ENCODE measurements around the gene MTA1.
A peak's percentile ranks its signal among the peaks of the same experiment; 100 is the strongest.

MTA1 gene

GRCh38 chr14:105488781-105489541 is 69.3 kb downstream of the MTA1 start:
- Histone ChIP-seq H3K18ac (ENCODE audit: low read length) (no peak overlapping the region), H3K14ac (ENCODE audit: low read length) (no peak overlapping the region), H3K4ac (ENCODE audit: low read depth, low read length) (no peak overlapping the region), H4K8ac (ENCODE audit: low read depth, low read length) (no peak overlapping the region), H2BK12ac (ENCODE audit: low read length) (no peak overlapping the region), H3K9ac (ENCODE audit: low read length) (no peak overlapping the region), H2BK120ac (ENCODE audit: insufficient read depth, low read length, poor library complexity) (no peak overlapping the region), H3K4me3 (ENCODE audit: low read depth, low read length) (no peak overlapping the region), H3K36me3 (ENCODE audit: control insufficient read depth in 1 of 2, insufficient read depth in 2 of 2, low read length in 2 of 2) (peaks cover 3 to 4% of the 10 kb centered on the region in 2 experiments), H3K4me2 (ENCODE audit: low read length) (peak overlapping the region; percentile 96), H2AK5ac (ENCODE audit: low read length) (no peak overlapping the region), H3K27ac (ENCODE audit: low read depth, low read length) (no peak overlapping the region), H3K79me1 (ENCODE audit: low read length) (peaks cover 10% of the 10 kb centered on the region), H3K4me1 (ENCODE audit: control insufficient read depth in 1 of 2, insufficient read depth in 2 of 2, low read length in 2 of 2) (peaks cover 20 to 37% of the 10 kb centered on the region in 2 experiments), H2BK5ac (ENCODE audit: low read depth, low read length, poor library complexity) (no peak overlapping the region), H3K79me2 (ENCODE audit: control insufficient read depth, insufficient read depth, low read length, poor library complexity) (peaks cover 2% of the 10 kb centered on the region), H3K27me3 (ENCODE audit: insufficient read depth, low read length) (peaks cover 21% of the 10 kb centered on the region), H4K91ac (ENCODE audit: low read depth, low read length) (peak overlapping the region; percentile 48), H3K23ac (ENCODE audit: low read length) (no peak overlapping the region), H2AFZ (ENCODE audit: insufficient read depth, low read length, poor library complexity) (no peak overlapping the region), H4K12ac (ENCODE audit: low read depth, low read length) (no peak overlapping the region), H3K9me3 (ENCODE audit: insufficient read depth, low read depth, low read length) (peaks cover 13% of the 10 kb centered on the region)
- no CpG with 5 or more reads among the region's 20 CpGs for WGBS (ENCODE audit: extremely low coverage, insufficient coverage, insufficient read length)
- no peak for DNase-seq

GRCh38 chr14:105489542-105490266 is 70.1 kb downstream of the MTA1 start:
- Histone ChIP-seq H2BK5ac (ENCODE audit: low read depth, low read length, poor library complexity) (peak overlapping the region; percentile 50), H2BK120ac (ENCODE audit: insufficient read depth, low read length, poor library complexity) (peak overlapping the region; percentile 57), H3K27me3 (ENCODE audit: insufficient read depth, low read length) (peaks cover 21% of the 10 kb centered on the region), H4K12ac (ENCODE audit: low read depth, low read length) (peak overlapping the region; percentile 63), H3K4ac (ENCODE audit: low read depth, low read length) (no peak overlapping the region), H3K23ac (ENCODE audit: low read length) (no peak overlapping the region), H2AK5ac (ENCODE audit: low read length) (no peak overlapping the region), H3K4me2 (ENCODE audit: low read length) (peak overlapping the region; percentile 96), H3K18ac (ENCODE audit: low read length) (peak overlapping the region; percentile 45), H3K4me1 (ENCODE audit: control insufficient read depth in 1 of 2, insufficient read depth in 2 of 2, low read length in 2 of 2) (peaks cover 17 to 33% of the 10 kb centered on the region in 2 experiments), H3K14ac (ENCODE audit: low read length) (peak overlapping the region; percentile 78), H3K9ac (ENCODE audit: low read length) (peak overlapping the region; percentile 5), H2AFZ (ENCODE audit: insufficient read depth, low read length, poor library complexity) (peak overlapping the region; percentile 50), H3K36me3 (ENCODE audit: control insufficient read depth in 1 of 2, insufficient read depth in 2 of 2, low read length in 2 of 2) (peaks cover 3 to 4% of the 10 kb centered on the region in 2 experiments), H2BK12ac (ENCODE audit: low read length) (no peak overlapping the region), H4K91ac (ENCODE audit: low read depth, low read length) (peak overlapping the region; percentile 79), H3K27ac (ENCODE audit: low read depth, low read length) (peak overlapping the region; percentile 92), H3K9me3 (ENCODE audit: insufficient read depth, low read depth, low read length) (peaks cover 13% of the 10 kb centered on the region), H3K4me3 (ENCODE audit: low read depth, low read length) (peak overlapping the region; percentile 64), H4K8ac (ENCODE audit: low read depth, low read length) (peak overlapping the region; percentile 74), H3K79me1 (ENCODE audit: low read length) (peaks cover 10% of the 10 kb centered on the region), H3K79me2 (ENCODE audit: control insufficient read depth, insufficient read depth, low read length, poor library complexity) (peaks cover 2% of the 10 kb centered on the region)
- DNase-seq: peak; percentile 93
- WGBS (ENCODE audit: extremely low coverage, insufficient coverage, insufficient read length): no CpG with 5 or more reads among the region's 44 CpGs

GRCh38 chr14:105490267-105490571 is 70.6 kb downstream of the MTA1 start:
- Histone ChIP-seq H4K8ac (ENCODE audit: low read depth, low read length) (peak overlapping the region; percentile 74), H3K79me2 (ENCODE audit: control insufficient read depth, insufficient read depth, low read length, poor library complexity) (peaks cover 2% of the 10 kb centered on the region), H3K18ac (ENCODE audit: low read length) (peak overlapping the region; percentile 45), H3K4me2 (ENCODE audit: low read length) (peak overlapping the region; percentile 96), H3K4me3 (ENCODE audit: low read depth, low read length) (peak overlapping the region; percentile 64), H3K9ac (ENCODE audit: low read length) (peak overlapping the region; percentile 72), H3K9me3 (ENCODE audit: insufficient read depth, low read depth, low read length) (peaks cover 15% of the 10 kb centered on the region), H2AK5ac (ENCODE audit: low read length) (no peak overlapping the region), H2BK12ac (ENCODE audit: low read length) (no peak overlapping the region), H3K4me1 (ENCODE audit: control insufficient read depth in 1 of 2, insufficient read depth in 2 of 2, low read length in 2 of 2) (peaks cover 17 to 33% of the 10 kb centered on the region in 2 experiments), H4K12ac (ENCODE audit: low read depth, low read length) (peak overlapping the region; percentile 63), H2AFZ (ENCODE audit: insufficient read depth, low read length, poor library complexity) (peak overlapping the region; percentile 50), H3K27ac (ENCODE audit: low read depth, low read length) (peak overlapping the region; percentile 92), H4K91ac (ENCODE audit: low read depth, low read length) (peak overlapping the region; percentile 79), H2BK5ac (ENCODE audit: low read depth, low read length, poor library complexity) (peak overlapping the region; percentile 38), H2BK120ac (ENCODE audit: insufficient read depth, low read length, poor library complexity) (peak overlapping the region; percentile 57), H3K4ac (ENCODE audit: low read depth, low read length) (peak overlapping the region; percentile 41), H3K14ac (ENCODE audit: low read length) (peak overlapping the region; percentile 78), H3K36me3 (ENCODE audit: control insufficient read depth in 1 of 2, insufficient read depth in 2 of 2, low read length in 2 of 2) (peaks cover 3 to 4% of the 10 kb centered on the region in 2 experiments), H3K79me1 (ENCODE audit: low read length) (peaks cover 10% of the 10 kb centered on the region), H3K27me3 (ENCODE audit: insufficient read depth, low read length) (peaks cover 21% of the 10 kb centered on the region), H3K23ac (ENCODE audit: low read length) (no peak overlapping the region)
- DNase-seq: no peak
- no CpG with 5 or more reads among the region's 33 CpGs for WGBS (ENCODE audit: extremely low coverage, insufficient coverage, insufficient read length)

GRCh38 chr14:105490572-105491365 is 71.1 kb downstream of the MTA1 start, which contains the start of gene TEDC1:
TSS of gene TEDC1 (plus strand) at chr14:105491246. CDS start at chr14:105491376, 130 bp downstream.
- H2BK5ac ChIP-seq (ENCODE audit: low read depth, low read length, poor library complexity): peak within 1 kb of the TSS; percentile 49
- peak within 1 kb of the TSS; percentile 96 for H3K4me2 ChIP-seq (ENCODE audit: low read length)
- peaks cover 3 to 4% of the 10 kb centered on the region in 2 experiments for H3K36me3 ChIP-seq (ENCODE audit: control insufficient read depth in 1 of 2, insufficient read depth in 2 of 2, low read length in 2 of 2)
- H4K8ac ChIP-seq (ENCODE audit: low read depth, low read length): peak within 1 kb of the TSS; percentile 74
- no CpG with 5 or more reads among the region's 94 CpGs for whole genome bisulfite sequencing (ENCODE audit: extremely low coverage, insufficient coverage, insufficient read length)
- H3K9ac ChIP-seq (ENCODE audit: low read length): peak within 1 kb of the TSS; percentile 72
- no peak within 1 kb of the TSS for H2AK5ac ChIP-seq (ENCODE audit: low read length)
- H3K14ac ChIP-seq (ENCODE audit: low read length): peak within 1 kb of the TSS; percentile 78
- H3K79me2 ChIP-seq (ENCODE audit: control insufficient read depth, insufficient read depth, low read length, poor library complexity): peaks cover 2% of the 10 kb centered on the region
- H3K79me1 ChIP-seq (ENCODE audit: low read length): peaks cover 10% of the 10 kb centered on the region
- H3K9me3 ChIP-seq (ENCODE audit: insufficient read depth, low read depth, low read length): peaks cover 15% of the 10 kb centered on the region
- no peak within 1 kb of the TSS for H2BK12ac ChIP-seq (ENCODE audit: low read length)
- peak within 1 kb of the TSS; percentile 57 for H2BK120ac ChIP-seq (ENCODE audit: insufficient read depth, low read length, poor library complexity)
- H3K27ac ChIP-seq (ENCODE audit: low read depth, low read length): peak within 1 kb of the TSS; percentile 92
- H3K18ac ChIP-seq (ENCODE audit: low read length): peak within 1 kb of the TSS; percentile 45
- H3K4me3 ChIP-seq (ENCODE audit: low read depth, low read length): peak within 1 kb of the TSS; percentile 76
- DNase-seq: peak; percentile 100
- H3K27me3 ChIP-seq (ENCODE audit: insufficient read depth, low read length): peaks cover 21% of the 10 kb centered on the region
- H4K12ac ChIP-seq (ENCODE audit: low read depth, low read length): peak within 1 kb of the TSS; percentile 63
- peaks cover 17 to 29% of the 10 kb centered on the region in 2 experiments for H3K4me1 ChIP-seq (ENCODE audit: control insufficient read depth in 1 of 2, insufficient read depth in 2 of 2, low read length in 2 of 2)
- peak within 1 kb of the TSS; percentile 79 for H4K91ac ChIP-seq (ENCODE audit: low read depth, low read length)
- H2AFZ ChIP-seq (ENCODE audit: insufficient read depth, low read length, poor library complexity): peak within 1 kb of the TSS; percentile 58
- H3K23ac ChIP-seq (ENCODE audit: low read length): no peak within 1 kb of the TSS
- peak within 1 kb of the TSS; percentile 41 for H3K4ac ChIP-seq (ENCODE audit: low read depth, low read length)

All from trophoblast cell (in vitro differentiated cells and primary cell).